Measurements from ENCODE around the gene DGAT2.

The DGAT2 gene

GRCh38 chr11:75836417-75836816 is 67.8 kb downstream of the DGAT2 start:
- DNase-seq, result no peak

- no peak for DNase-seq
Measured at GRCh38 chr11:75839851-75840250, 71.3 kb downstream of the DGAT2 start.

GRCh38 chr11:75840522-75840921 is 71.9 kb downstream of the DGAT2 start:
- no peak for DNase-seq

- no peak for DNase-seq
Measured at GRCh38 chr11:75841739-75842138, 73.2 kb downstream of the DGAT2 start.

- DNase-seq, result no peak
Measured at GRCh38 chr11:75845324-75845723, 76.7 kb downstream of the DGAT2 start.

GRCh38 chr11:75849894-75850293 is 81.3 kb downstream of the DGAT2 start:
- no peak for DNase-seq

GRCh38 chr11:75850787-75851186 is 82.2 kb downstream of the DGAT2 start:
- DNase-seq, result no peak

Measured in activated naive CD4-positive, alpha-beta T cell (primary cell).